Stimulated activated naive CD4-positive, alpha-beta T cell treated with Interleukin-2 at 50 U/mL for 16 hours (primary cell): Measurements from ENCODE around the gene TFDP2.
"Not testable (repeated sequence)": the region's sequence is repeated elsewhere in the genome, so short reads cannot be mapped to it uniquely, and the experiment has no call there.

Experiments
- DNase-seq: peaks from one replicate; lab custom pipeline; 2025; lab: John Stamatoyannopoulos, UW

TFDP2 gene

DNA sequence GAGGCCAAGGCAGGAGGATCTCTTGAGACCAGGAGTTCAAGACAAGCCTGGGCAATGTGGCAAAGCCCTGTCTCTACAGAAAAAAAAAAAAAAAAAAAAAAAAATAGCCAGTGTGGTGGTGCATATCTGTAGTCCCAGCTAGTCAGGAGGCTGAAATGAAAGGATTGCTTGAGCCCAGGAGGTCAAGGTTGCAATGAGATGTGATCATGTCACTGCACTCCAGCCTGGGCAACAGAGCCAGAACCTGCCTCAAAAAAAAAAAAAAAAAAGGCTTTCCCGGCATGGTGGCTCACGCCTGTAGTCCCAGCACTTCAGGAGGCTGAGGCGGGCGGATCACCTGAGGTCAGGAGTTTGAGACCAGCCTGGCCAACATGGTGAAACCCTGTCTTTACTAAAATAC, 73.7 kb downstream of the TFDP2 start:
- not testable (repeated sequence) for DNase-seq

- DNase-seq = no peak
Measured at GRCh38 chr3:142072816-142073215, 76.5 kb downstream of the TFDP2 start.

- DNase-seq = no peak
Measured at GRCh38 chr3:142065932-142066331, 83.4 kb downstream of the TFDP2 start.

GRCh38 chr3:142065344-142065743, 84.0 kb downstream of the TFDP2 start:
- no peak for DNase-seq

- no peak for DNase-seq
Measured at GRCh38 chr3:142064454-142064853, 84.9 kb downstream of the TFDP2 start.

GRCh38 chr3:142057331-142057725, 92.0 kb downstream of the TFDP2 start:
- no peak for DNase-seq

GRCh38 chr3:142056656-142057330, 92.6 kb downstream of the TFDP2 start:
- DNase-seq = no peak

GRCh38 chr3:142053835-142054234, 95.5 kb downstream of the TFDP2 start:
- DNase-seq = no peak

DNA sequence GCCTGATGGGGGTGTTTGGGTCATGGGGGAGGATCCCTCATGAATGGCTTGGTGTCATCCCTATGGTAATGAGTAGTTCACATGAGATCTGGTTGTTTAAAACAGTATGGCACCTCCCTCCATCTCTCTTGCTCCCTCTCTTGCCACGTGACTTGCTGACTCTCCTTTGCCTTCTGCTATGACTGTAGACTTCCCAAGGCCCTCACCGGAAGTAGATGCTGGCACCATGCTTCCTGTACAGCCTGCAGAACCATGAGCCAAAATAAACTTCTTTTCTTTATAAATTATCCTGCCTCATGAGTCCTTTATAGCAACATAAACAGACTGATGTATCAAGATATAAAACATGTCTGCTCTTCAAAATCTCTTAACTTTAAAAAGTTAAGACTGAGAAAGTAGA, 96.1 kb downstream of the TFDP2 start:
- no peak for DNase-seq

- no peak for DNase-seq
Measured at GRCh38 chr3:142051351-142051750, 98.0 kb downstream of the TFDP2 start.

DNA sequence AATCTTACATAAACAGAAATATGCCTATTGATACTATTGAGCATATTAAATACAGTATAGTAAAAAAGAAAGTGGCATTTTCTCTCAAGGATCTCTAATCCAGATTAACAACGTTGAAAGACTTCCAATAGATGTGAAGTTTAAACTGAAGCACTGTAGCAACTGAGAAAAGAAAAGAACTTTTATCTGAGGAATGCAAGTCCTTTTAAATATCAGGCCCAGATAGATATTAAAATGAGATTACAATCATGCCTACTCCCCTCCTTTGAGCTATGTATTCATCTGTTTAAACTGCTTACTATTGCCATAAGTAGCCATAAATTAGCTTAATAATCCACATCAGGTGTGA, 102.3 kb downstream of the TFDP2 start:
- DNase-seq = no peak

DNA sequence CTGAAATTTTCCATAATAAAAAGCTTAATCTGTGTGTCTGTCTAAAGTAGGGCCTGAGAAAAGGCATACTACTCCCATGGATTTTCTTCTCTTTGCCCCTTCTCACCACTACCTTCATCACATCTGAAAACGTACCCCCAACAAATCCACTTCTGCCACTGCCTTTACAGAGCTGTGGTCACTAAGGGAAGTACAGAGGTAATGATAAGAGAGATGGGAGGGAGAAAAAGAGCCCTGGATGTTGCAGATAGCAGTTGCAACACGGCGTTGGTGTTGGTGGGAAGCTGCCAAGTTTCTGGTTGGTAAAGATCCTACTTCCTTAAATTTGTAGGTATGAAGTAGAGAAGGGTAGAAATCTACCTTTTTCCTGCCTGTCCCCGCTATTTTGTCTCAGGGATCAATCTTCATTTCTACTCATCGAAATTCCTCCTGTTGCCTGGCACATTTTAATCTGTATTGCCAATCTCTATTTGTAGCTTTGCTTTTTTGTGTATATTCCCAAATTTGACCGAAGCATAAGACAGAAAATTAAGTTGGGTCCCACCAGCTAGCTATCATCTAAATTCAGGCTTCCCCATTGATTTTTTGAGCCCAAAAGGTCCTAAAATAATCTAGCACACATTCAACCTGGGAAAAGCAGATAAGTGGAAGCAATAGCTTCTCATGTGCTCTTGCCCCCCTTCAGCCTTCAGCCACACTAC, 102.9 kb downstream of the TFDP2 start:
- no peak for DNase-seq

GRCh38 chr3:142040941-142041491, 108.3 kb downstream of the TFDP2 start:
- no peak for DNase-seq

GRCh38 chr3:142035308-142035922, 113.9 kb downstream of the TFDP2 start:
- DNase-seq = no peak

DNA sequence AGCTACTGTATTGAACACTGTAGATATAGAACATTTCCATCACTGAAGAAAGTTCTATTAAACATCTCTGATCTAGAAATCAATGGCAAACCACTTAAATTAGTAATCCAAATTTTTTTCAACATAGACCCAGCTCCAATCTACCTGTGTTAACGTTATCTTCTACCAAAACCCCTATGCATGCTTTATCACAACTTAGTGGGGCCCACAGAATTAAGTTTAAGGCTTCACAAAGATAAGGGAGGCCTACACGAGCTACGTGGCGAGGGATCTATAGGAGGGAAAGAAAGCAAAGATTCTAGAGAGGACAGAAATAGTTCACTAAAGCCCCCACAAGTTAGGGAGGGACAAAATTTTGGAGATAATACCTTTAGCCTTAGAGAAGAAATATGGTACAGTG, 116.1 kb downstream of the TFDP2 start:
- DNase-seq = no peak

DNA sequence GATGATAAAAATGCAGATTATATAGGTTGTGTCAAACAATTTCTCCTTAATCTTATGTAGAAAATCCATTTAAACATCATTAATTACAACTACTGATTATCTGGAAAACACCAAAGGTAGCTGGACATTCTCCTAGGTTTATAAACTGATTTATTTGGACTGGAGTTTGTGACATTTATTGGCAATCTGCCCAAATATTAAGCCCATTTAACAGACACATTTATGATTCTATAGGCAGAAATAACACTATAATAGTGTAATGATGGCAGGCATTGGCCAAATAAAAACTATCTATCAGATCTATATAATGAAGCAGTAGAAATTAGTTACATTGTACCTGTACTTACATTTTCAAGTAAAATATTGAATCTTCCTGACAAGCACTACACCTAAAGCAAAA, 117.8 kb downstream of the TFDP2 start:
- no peak for DNase-seq

DNA sequence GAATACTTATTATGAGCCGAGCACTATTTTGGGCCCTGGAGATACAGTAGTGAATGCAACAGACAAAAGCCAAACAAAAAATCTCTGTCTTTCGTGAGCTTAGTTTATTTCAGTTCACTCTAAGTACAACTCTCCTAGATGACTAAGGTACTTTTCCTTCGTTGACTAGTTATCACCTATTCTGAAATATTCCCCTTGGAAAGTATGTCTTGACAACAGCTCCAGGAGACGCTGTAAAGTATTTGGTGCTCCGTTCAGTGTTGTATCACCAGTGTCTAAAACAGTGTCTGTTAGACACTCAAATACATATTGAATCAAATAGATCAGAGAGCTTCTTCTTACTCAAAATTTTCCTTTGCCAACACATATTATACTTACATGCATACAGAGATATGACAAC, 119.6 kb downstream of the TFDP2 start:
- DNase-seq = no peak

DNA sequence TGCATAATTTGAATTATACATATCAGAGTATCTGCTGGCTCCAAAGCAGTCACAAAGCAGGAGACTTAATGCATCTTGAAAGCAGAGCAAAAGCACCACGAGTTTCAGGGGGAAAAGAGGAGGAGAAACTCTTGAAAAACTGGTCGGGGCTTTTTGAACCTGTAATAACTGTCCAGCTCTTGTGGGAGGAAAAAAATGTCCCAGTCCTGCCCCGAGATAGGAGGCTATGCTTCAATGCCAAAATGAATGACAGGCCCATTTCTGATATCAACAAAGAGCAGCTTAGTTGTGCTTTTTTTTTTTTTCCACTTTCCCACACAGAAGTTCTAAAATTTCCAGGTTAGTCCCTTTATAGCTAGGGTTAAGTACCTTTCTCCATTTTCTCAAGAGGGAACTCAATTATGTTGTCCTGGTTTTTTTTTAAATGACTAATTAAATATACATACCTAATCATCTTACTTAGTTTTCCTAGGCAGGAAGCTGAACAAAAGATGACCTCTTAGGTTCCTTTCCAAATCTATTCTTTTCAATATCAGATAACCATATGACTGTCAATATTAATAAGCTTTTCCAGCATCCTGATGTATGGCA, 120.2 kb downstream of the TFDP2 start:
- no peak for DNase-seq

- no peak for DNase-seq
Measured at GRCh38 chr3:142028243-142028777, 121.0 kb downstream of the TFDP2 start.

- DNase-seq = no peak
Measured at GRCh38 chr3:142027735-142028134, 121.6 kb downstream of the TFDP2 start.

- DNase-seq = no peak
Measured at GRCh38 chr3:142027300-142027699, 122.0 kb downstream of the TFDP2 start.

DNA sequence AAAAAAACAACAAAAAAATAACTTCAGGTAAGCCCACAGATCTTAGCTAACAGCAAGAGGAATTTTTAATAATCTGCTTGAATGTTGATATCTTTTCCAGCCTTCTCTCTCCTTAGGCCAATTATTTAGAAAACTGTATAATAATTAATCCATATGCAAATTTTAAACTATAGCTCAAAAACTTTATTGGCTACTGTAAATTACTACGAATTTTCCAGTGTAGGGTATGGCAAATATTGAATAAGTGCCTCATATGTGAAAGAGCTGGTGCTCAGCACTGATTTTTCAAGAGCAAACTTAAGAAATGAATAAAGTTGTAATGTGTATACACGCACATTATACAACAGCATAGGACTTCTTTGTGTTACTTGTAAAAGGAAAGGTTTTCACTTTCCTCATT, 123.0 kb downstream of the TFDP2 start:
- no peak for DNase-seq

DNA sequence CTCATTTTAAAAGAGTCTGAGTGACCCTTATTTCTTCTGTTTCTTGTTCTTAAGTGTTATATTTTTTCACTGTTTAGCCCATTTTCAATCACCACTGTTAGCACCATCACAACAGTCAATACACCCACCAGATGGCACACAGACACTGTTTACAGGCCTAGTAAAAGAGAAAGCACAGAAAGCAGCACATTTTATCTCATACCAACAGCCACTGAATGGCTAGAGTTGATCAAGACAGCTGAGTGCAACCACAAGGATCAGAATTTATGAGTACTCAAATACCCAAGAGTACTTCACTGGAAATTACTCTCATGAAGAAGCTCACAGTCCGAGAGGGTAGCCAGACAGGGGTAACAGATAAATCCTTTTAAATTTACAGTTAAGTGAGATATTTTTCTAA, 127.0 kb downstream of the TFDP2 start:
- no peak for DNase-seq
